MG63 (cell line): ENCODE results near the gene GRHL1. TPM values are rescaled to one million over a fixed set of nuclear protein-coding genes. Genes with fewer than 3 reads are reported as not detected.
"Not testable (repeated sequence)": the region's sequence is repeated elsewhere in the genome, so short reads cannot be mapped to it uniquely, and the experiment has no call there.

ENCODE experiments used
- DNase-seq: peaks from one replicate; pipeline ENCODE4 v3.0.0-alpha.2; 2020
- H3K27me3 ChIP-seq: fragments of 250-450 bp; sonication (Bioruptor Pico); 2 replicates; pipeline ENCODE4 v1.5.1; 2020; ENCODE audit warnings: mild to moderate bottlenecking, moderate library complexity
- H3K36me3 ChIP-seq: fragments of 250-450 bp; sonication (Bioruptor Pico); 2 replicates; pipeline ENCODE4 v1.5.1; 2020; ENCODE audit warnings: mild to moderate bottlenecking, moderate library complexity
- H3K4me3 ChIP-seq: fragments of 250-450 bp; sonication (Bioruptor Pico); 2 replicates; pipeline ENCODE4 v1.5.1; 2020; ENCODE audit warnings: mild to moderate bottlenecking, moderate library complexity
- H3K9me3 ChIP-seq: fragments of 250-450 bp; sonication (Bioruptor Pico); 2 replicates; pipeline ENCODE4 v1.5.1; 2020; ENCODE audit warnings: mild to moderate bottlenecking, moderate library complexity
- total RNA-seq: library from RNA; depleted of rRNA; stranded (reverse); fragments of >200 nt; shearing (Covaris generic); gene quantifications from 2 replicates; pipeline ENCODE4 v1.2.3, GENCODE V29; 2014; ENCODE audit warnings: low replicate concordance

GRHL1 gene
- total RNA-seq, 1 experiment from 2014 or later = 0.46 TPM

- no peak for DNase-seq
- H3K4me3 ChIP-seq = no peak overlapping the region
- H3K9me3 ChIP-seq = no peaks in the 10 kb centered on the region
- no peaks in the 10 kb centered on the region for H3K36me3 ChIP-seq
- no peaks in the 10 kb centered on the region for H3K27me3 ChIP-seq
Observed at GRCh38 chr2:10019602-10020400, 68.3 kb downstream of the GRHL1 start.

GRCh38 chr2:10022041-10022421 is 70.5 kb downstream of the GRHL1 start:
- Histone ChIP-seq H3K27me3 (no peaks in the 10 kb centered on the region), H3K4me3 (no peak overlapping the region), H3K9me3 (no peaks in the 10 kb centered on the region), H3K36me3 (no peaks in the 10 kb centered on the region)
- DNase-seq = no peak

- Histone ChIP-seq H3K4me3 (no peak overlapping the region), H3K27me3 (no peaks in the 10 kb centered on the region), H3K36me3 (no peaks in the 10 kb centered on the region), H3K9me3 (no peaks in the 10 kb centered on the region)
- DNase-seq = no peak
Observed at GRCh38 chr2:10022445-10022844, 71.0 kb downstream of the GRHL1 start.

- no peaks in the 10 kb centered on the region for H3K9me3 ChIP-seq
Observed at GRCh38 chr2:10022966-10023662, 71.6 kb downstream of the GRHL1 start.

GRCh38 chr2:10026940-10027569 is 75.6 kb downstream of the GRHL1 start:
- no peak for DNase-seq
- H3K27me3 ChIP-seq = no peaks in the 10 kb centered on the region
- H3K9me3 ChIP-seq = no peaks in the 10 kb centered on the region
- H3K36me3 ChIP-seq = no peaks in the 10 kb centered on the region
- H3K4me3 ChIP-seq = no peak overlapping the region

More at GRCh38 chr2:10022966-10023662, 71.6 kb downstream of the GRHL1 start:
- H3K4me3 ChIP-seq = no peak overlapping the region
- H3K27me3 ChIP-seq = no peaks in the 10 kb centered on the region
- DNase-seq = no peak
- H3K36me3 ChIP-seq = no peaks in the 10 kb centered on the region

- Histone ChIP-seq H3K36me3 (no peaks in the 10 kb centered on the region), H3K27me3 (no peaks in the 10 kb centered on the region), H3K9me3 (no peaks in the 10 kb centered on the region), H3K4me3 (no peak overlapping the region)
- no peak for DNase-seq
Observed at GRCh38 chr2:10027660-10028330, 76.3 kb downstream of the GRHL1 start.

GRCh38 chr2:10028407-10028987 is 77.0 kb downstream of the GRHL1 start:
- DNase-seq = no peak
- Histone ChIP-seq H3K36me3 (no peaks in the 10 kb centered on the region), H3K4me3 (no peak overlapping the region), H3K9me3 (no peaks in the 10 kb centered on the region), H3K27me3 (no peaks in the 10 kb centered on the region)

- no peaks in the 10 kb centered on the region for H3K27me3 ChIP-seq
Observed at GRCh38 chr2:10028988-10029874, 77.7 kb downstream of the GRHL1 start.

GRCh38 chr2:10029875-10030223 is 78.4 kb downstream of the GRHL1 start:
- H3K9me3 ChIP-seq = no peaks in the 10 kb centered on the region
- H3K4me3 ChIP-seq = no peak overlapping the region
- no peaks in the 10 kb centered on the region for H3K36me3 ChIP-seq
- DNase-seq = no peak
- no peaks in the 10 kb centered on the region for H3K27me3 ChIP-seq

More at GRCh38 chr2:10028988-10029874, 77.7 kb downstream of the GRHL1 start:
- H3K36me3 ChIP-seq = no peaks in the 10 kb centered on the region
- DNase-seq = no peak
- H3K9me3 ChIP-seq = no peaks in the 10 kb centered on the region
- no peak overlapping the region for H3K4me3 ChIP-seq

- H3K4me3 ChIP-seq = no peak overlapping the region
- H3K9me3 ChIP-seq = no peaks in the 10 kb centered on the region
- H3K27me3 ChIP-seq = no peaks in the 10 kb centered on the region
Observed at GRCh38 chr2:10030311-10030736, 78.8 kb downstream of the GRHL1 start.

GRCh38 chr2:10030798-10031197 is 79.3 kb downstream of the GRHL1 start:
- H3K36me3 ChIP-seq, H3K4me3 ChIP-seq, H3K9me3 ChIP-seq, H3K27me3 ChIP-seq, DNase-seq: not testable (repeated sequence)

More at GRCh38 chr2:10030311-10030736, 78.8 kb downstream of the GRHL1 start:
- no peak for DNase-seq
- H3K36me3 ChIP-seq = no peaks in the 10 kb centered on the region

GRCh38 chr2:10031886-10032745 is 80.6 kb downstream of the GRHL1 start:
- Histone ChIP-seq H3K9me3 (no peaks in the 10 kb centered on the region), H3K36me3 (no peaks in the 10 kb centered on the region), H3K4me3 (no peak overlapping the region), H3K27me3 (no peaks in the 10 kb centered on the region)
- DNase-seq = no peak

- Histone ChIP-seq H3K27me3 (no peaks in the 10 kb centered on the region), H3K9me3 (no peaks in the 10 kb centered on the region), H3K4me3 (no peak overlapping the region), H3K36me3 (no peaks in the 10 kb centered on the region)
- no peak for DNase-seq
Observed at GRCh38 chr2:10032746-10033105, 81.2 kb downstream of the GRHL1 start.

- Histone ChIP-seq H3K4me3 (no peak overlapping the region), H3K9me3 (no peaks in the 10 kb centered on the region), H3K27me3 (no peaks in the 10 kb centered on the region), H3K36me3 (no peaks in the 10 kb centered on the region)
- DNase-seq = no peak
Observed at GRCh38 chr2:10033251-10034006, 81.9 kb downstream of the GRHL1 start.
